Measurements from ENCODE around the gene RFC3. TPM values are rescaled to one million over a fixed set of nuclear protein-coding genes. Genes with fewer than 3 reads are reported as not detected.

Gene RFC3
- total RNA-seq, 4 donors from 2014 or later, result 3.0 to 7.6 (median 4.0) TPM

DNA sequence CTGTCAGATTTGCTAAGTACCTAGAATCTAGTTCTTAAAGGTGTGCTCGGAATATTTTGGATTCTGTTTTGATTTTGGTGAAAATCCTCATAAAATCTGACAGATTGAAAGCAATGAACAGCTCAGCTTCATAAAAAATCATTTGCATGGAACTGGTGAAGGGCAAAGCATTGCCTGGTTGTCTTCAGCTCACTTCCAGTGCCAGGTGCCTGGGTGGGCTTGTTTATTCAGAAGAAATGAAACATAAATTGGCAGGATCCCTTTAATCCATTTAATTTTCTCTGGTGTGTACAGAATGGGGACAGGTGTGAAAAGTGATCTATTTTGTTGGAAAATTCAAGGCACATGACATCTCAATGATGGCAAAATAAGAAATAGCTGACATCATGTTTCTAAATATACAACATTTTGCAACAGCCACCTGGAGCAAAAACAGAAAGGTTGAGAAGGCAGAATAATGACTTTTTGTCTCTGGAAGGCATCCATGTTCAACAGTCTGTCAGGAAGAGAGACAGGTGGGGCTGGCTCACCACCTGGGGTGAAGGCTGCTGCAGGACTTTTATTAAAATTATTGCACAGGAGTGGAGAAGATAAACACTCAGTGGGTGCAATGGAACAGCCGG is 52.2 kb downstream of the RFC3 start:
- no peak for ATAC-seq
- no peaks in the 10 kb centered on the region for H3K4me1 ChIP-seq
- TF ChIP-seq POLR2AphosphoS5 (IDR thresholded peaks at IDR 0.05) (no peak), POLR2A (IDR thresholded peaks at IDR 0.05) (no peak), EP300 (IDR thresholded peaks at IDR 0.05) (no peak)
- TF ChIP-seq, protein P1, sequence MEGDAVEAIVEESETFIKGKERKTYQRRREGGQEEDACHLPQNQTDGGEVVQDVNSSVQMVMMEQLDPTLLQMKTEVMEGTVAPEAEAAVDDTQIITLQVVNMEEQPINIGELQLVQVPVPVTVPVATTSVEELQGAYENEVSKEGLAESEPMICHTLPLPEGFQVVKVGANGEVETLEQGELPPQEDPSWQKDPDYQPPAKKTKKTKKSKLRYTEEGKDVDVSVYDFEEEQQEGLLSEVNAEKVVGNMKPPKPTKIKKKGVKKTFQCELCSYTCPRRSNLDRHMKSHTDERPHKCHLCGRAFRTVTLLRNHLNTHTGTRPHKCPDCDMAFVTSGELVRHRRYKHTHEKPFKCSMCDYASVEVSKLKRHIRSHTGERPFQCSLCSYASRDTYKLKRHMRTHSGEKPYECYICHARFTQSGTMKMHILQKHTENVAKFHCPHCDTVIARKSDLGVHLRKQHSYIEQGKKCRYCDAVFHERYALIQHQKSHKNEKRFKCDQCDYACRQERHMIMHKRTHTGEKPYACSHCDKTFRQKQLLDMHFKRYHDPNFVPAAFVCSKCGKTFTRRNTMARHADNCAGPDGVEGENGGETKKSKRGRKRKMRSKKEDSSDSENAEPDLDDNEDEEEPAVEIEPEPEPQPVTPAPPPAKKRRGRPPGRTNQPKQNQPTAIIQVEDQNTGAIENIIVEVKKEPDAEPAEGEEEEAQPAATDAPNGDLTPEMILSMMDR (IDR thresholded peaks at IDR 0.05), result no peak
- no peaks in the 10 kb centered on the region for H3K27me3 ChIP-seq
- H3K9me3 ChIP-seq, result no peaks in the 10 kb centered on the region
- H3K36me3 ChIP-seq, result no peaks in the 10 kb centered on the region
- H3K27ac ChIP-seq, result no peak overlapping the region
- no peak overlapping the region for H3K4me3 ChIP-seq
- WGBS, 2 donors (ENCODE audit: low coverage in 1 of 2), result 90 to 100% methylated on average over 2 of the region's 2 CpGs

DNA sequence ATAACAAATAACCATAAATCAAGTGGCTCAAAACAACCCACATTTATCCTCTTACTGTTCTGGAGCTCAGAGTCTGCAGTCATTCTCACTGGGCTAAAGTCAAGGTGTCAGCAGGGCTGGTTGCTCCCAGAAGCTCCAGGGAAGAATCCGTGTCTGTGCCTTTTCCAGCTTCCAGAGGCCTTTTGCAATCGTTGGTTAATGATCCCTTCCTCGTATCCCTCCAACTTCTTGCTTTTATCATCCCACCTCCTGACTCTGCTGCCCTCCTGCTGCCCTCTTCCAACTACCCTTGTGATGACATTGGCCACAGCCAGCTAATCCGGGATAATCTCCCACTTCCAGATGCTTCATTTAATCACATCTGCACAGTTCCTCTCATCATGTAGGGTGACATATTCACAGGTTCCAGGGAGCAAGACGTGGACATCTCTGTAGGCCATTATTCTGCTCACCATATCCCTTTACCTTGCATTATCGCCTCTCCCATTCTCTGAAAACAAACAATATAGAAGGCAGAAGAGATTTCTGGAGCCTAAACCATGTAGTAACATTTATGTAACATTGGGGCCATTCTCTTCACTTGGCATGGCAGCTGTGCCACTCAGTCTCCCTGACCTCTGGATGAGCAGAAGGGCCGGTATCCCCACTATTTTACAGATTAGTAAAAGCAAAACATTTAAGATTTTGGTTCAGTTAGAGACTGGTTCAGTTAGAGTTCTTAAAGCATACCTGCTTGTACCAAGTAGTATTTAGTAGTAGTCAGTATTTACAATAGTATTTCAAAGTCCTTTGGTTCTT is 53.5 kb downstream of the RFC3 start:
- 84 to 95% methylated on average over 4 to 7 of the region's 7 CpGs for WGBS, 2 donors (ENCODE audit: low coverage in 1 of 2)
- Histone ChIP-seq H3K9me3 (no peaks in the 10 kb centered on the region), H3K27me3 (no peaks in the 10 kb centered on the region), H3K27ac (no peak overlapping the region), H3K36me3 (no peaks in the 10 kb centered on the region), H3K4me1 (no peaks in the 10 kb centered on the region), H3K4me3 (no peak overlapping the region)
- no peak for TF ChIP-seq POLR2AphosphoS5 (IDR thresholded peaks at IDR 0.05)
- TF ChIP-seq, protein P1 (IDR thresholded peaks at IDR 0.05), result no peak
- TF ChIP-seq EP300 (IDR thresholded peaks at IDR 0.05), result no peak
- no peak for TF ChIP-seq POLR2A (IDR thresholded peaks at IDR 0.05)
- no peak for ATAC-seq

DNA sequence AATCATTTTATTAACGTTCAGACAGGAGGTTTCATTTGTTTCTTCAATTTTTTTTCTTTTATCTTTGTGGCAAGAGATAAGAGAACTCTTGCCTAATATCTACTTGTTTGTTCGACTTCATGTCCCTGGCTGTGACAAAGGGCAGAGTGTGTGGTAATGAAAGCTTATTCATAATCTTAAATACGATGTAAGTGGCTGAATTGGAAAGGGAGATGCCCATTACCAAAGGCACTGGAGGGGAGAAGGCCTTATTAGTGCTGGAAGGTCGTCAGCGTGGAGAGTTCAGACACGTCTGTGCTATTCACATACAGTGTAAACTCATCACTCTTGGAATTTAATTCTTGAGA is 54.0 kb downstream of the RFC3 start:
- Histone ChIP-seq H3K36me3 (no peaks in the 10 kb centered on the region), H3K4me1 (no peaks in the 10 kb centered on the region), H3K9me3 (no peaks in the 10 kb centered on the region), H3K4me3 (no peak overlapping the region), H3K27ac (no peak overlapping the region), H3K27me3 (no peaks in the 10 kb centered on the region)
- no peak for ATAC-seq
- 49 to 77% methylated on average over 2 to 6 of the region's 6 CpGs for WGBS, 2 donors (ENCODE audit: low coverage in 1 of 2)
- no peak for TF ChIP-seq POLR2AphosphoS5 (IDR thresholded peaks at IDR 0.05)
- no peak for TF ChIP-seq EP300 (IDR thresholded peaks at IDR 0.05)
- TF ChIP-seq, protein P1 (IDR thresholded peaks at IDR 0.05), result no peak
- no peak for TF ChIP-seq POLR2A (IDR thresholded peaks at IDR 0.05)

DNA sequence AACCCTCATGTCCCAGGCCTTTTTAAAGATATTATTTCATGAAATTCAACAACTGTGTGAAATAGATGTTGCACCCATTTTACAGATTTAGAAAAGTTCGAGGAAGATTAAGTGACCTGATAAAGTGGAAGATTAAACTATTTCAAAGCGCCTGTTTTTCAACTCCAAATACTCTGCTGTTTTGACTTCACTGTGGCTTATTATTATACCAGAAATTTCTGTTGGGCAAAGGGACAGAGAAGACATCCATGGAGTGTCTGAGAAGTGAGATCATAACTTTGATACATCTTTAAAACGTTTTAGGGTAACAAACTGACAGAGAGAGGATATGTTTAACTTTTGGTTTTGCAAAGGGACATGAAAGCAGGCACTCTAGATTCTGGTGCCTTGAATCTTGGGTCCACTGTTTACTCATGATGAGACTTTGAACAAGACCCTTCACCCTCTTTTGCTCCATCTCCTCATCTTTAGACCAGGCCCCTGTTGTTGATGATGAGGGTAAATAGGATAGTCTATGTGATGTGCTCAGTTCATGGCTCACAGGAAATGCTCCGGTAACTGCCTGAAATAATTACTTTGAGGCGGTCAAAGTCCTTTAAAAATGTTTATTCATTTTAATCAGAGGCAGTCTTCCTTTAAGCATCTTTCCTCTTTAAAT is 55.4 kb downstream of the RFC3 start:
- Histone ChIP-seq H3K4me1 (no peaks in the 10 kb centered on the region), H3K9me3 (no peaks in the 10 kb centered on the region), H3K4me3 (no peak overlapping the region), H3K36me3 (no peaks in the 10 kb centered on the region), H3K27ac (no peak overlapping the region), H3K27me3 (no peaks in the 10 kb centered on the region)
- 71 to 78% methylated on average over 1 to 5 of the region's 5 CpGs for WGBS, 2 donors (ENCODE audit: low coverage in 1 of 2)
- no peak for ATAC-seq
- TF ChIP-seq, protein P1 (IDR thresholded peaks at IDR 0.05), result no peak
- no peak for TF ChIP-seq EP300 (IDR thresholded peaks at IDR 0.05)
- TF ChIP-seq POLR2A (IDR thresholded peaks at IDR 0.05), result no peak
- TF ChIP-seq POLR2AphosphoS5 (IDR thresholded peaks at IDR 0.05), result no peak
